ENCODE data around the gene TANC1. TPM values are rescaled to one million over a fixed set of nuclear protein-coding genes. Genes with fewer than 3 reads are reported as not detected.

The TANC1 gene
- total and polyA plus RNA-seq, 2 of the 4 experiments (the other 2 are of a cell fraction), result 10.2 to 12.9 TPM

GRCh38 chr2:159187106-159187505, 218.7 kb downstream of the TANC1 start:
- H4K8ac ChIP-seq (ENCODE audit: low read depth in 2 of 2, low read length in 2 of 2), result no peak overlapping the region
- H3K23ac ChIP-seq (ENCODE audit: low read depth, low read length), result no peak overlapping the region
- H3K56ac ChIP-seq (ENCODE audit: extremely low read depth, insufficient read depth, low read length), result no peak overlapping the region
- H3K18ac ChIP-seq (ENCODE audit: low read depth, low read length), result no peak overlapping the region
- TF ChIP-seq BHLHE40 (IDR thresholded peaks at IDR 0.05; ENCODE audit: low read depth, low read length) (peak; percentile 11; the same call in 1 of the 2 replicates), CHD1 (IDR thresholded peaks at IDR 0.05; ENCODE audit: low read depth, low read length) (no peak)
- H3K79me1 ChIP-seq (ENCODE audit: low read depth in 1 of 2, low read length in 2 of 2), result peaks cover 0 to 31% of the 10 kb centered on the region in 2 experiments; a peak in 3 of 4 replicates
- peak; percentile 32 for DNase-seq
- H2BK20ac ChIP-seq (ENCODE audit: low read depth, low read length), result no peak overlapping the region
- POLR2A ChIA-PET (ENCODE audit: unreplicated experiment), result no interaction called here
- no peak overlapping the region for H2AK5ac ChIP-seq (ENCODE audit: low read depth, low read length)
- ATAC-seq (ENCODE audit: low read depth), result no peak
- dilution Hi-C loops (cut with HindIII; ENCODE audit: low sequenced_read_pairs, unreplicated experiment), result no loop called here
- no peak overlapping the region for H2AK9ac ChIP-seq (replicated peaks; ENCODE audit: low read depth, low read length, poor library complexity)
- no peak overlapping the region for H4K5ac ChIP-seq (ENCODE audit: low read depth, low read length)
- no peak overlapping the region for H2BK15ac ChIP-seq (ENCODE audit: low read depth, low read length)
- no peak overlapping the region for H2BK120ac ChIP-seq (ENCODE audit: low read depth, low read length)
- in situ Hi-C loops (cut with MboI; ENCODE audit: low sequenced_read_pairs), result no loop called here
- WGBS, 2 experiments (ENCODE audit: extremely low coverage in 2 of 2, insufficient read length in 1 of 2), result 68% methylated on average over 3 of the region's 6 CpGs; no CpG with 5 or more reads in 1 of the 2 experiments
- H3K4me2 ChIP-seq (ENCODE audit: low read depth, low read length), result no peak overlapping the region
- H3K9me3 ChIP-seq (ENCODE audit: control insufficient read depth, insufficient read depth, low read length), result no peaks in the 10 kb centered on the region
- H3K4me1 ChIP-seq (ENCODE audit: control insufficient read depth, insufficient read depth, low read length), result peaks cover 5% of the 10 kb centered on the region
- BruUV-seq (replicated peaks), result no TSS peak
- H2AFZ ChIP-seq (replicated peaks; ENCODE audit: low read length, poor library complexity), result no peak overlapping the region
- H3K9ac ChIP-seq (ENCODE audit: low read depth, low read length), result no peak overlapping the region
- H3K36me3 ChIP-seq (ENCODE audit: control insufficient read depth, insufficient read depth, low read length), result peaks cover 47% of the 10 kb centered on the region
- H2BK5ac ChIP-seq (ENCODE audit: low read depth, low read length, poor library complexity, severe bottlenecking), result no peak overlapping the region
- CTCF ChIA-PET, result no interaction called here
- H3K27me3 ChIP-seq (ENCODE audit: control insufficient read depth, insufficient read depth, low read length), result no peaks in the 10 kb centered on the region
- peaks cover 10% of the 10 kb centered on the region for H4K20me1 ChIP-seq (ENCODE audit: insufficient read depth, low read length)
- intact Hi-C loops (cut with micrococcal nuclease), result loop anchor here (5.0 kb wide), 1 partner anchor 285 kb away; no protein-coding TSS in a partner anchor
- H3K27ac ChIP-seq (ENCODE audit: insufficient read depth, low read length), result no peak overlapping the region
- no peak overlapping the region for H3K4ac ChIP-seq (ENCODE audit: low read depth, low read length)
- no peak overlapping the region for H4K91ac ChIP-seq (ENCODE audit: insufficient read depth, low read depth, low read length)
- no peak overlapping the region for H3K14ac ChIP-seq (replicated peaks; ENCODE audit: low read depth, low read length)
- no peak overlapping the region for H3K4me3 ChIP-seq (ENCODE audit: insufficient read depth, low read depth, low read length)
- peaks cover 20% of the 10 kb centered on the region for H3K9me1 ChIP-seq (ENCODE audit: insufficient read depth, low read length)

Data from IMR-90 (cell line).